Uterus (tissue), 2 donors: ENCODE data around the gene SLC16A3.

Experiments
- CTCF ChIP-seq, 4 experiments: fragments of 200-600 bp in 2 of 4; fragments of 450-650 bp in 2 of 4; sonication (generic) in 2 of 4; IDR thresholded peaks; one replicate each; pipeline ENCODE4 v1.5.1; 2016 to 2019; ENCODE audit warnings: antibody characterized with exemption in 4 of 4, mild to moderate bottlenecking in 2 of 4, moderate library complexity in 1 of 4
- POLR2A ChIP-seq, 2 donors: fragments of 450-650 bp; IDR thresholded peaks; one replicate each; pipeline ENCODE4 v1.6.1; 2016; ENCODE audit warnings: antibody characterized with exemption in 2 of 2, mild to moderate bottlenecking in 1 of 2, moderate library complexity in 1 of 2

- no peak for TF ChIP-seq POLR2A (IDR thresholded peaks at IDR 0.05)
- TF ChIP-seq CTCF (IDR thresholded peaks at IDR 0.05) = no peak
Observed at GRCh38 chr17:82179946-82180475, 48.8 kb upstream of the SLC16A3 start.
